Ishikawa (cell line): ENCODE data around the gene CCNB2.

Experiments
- CEBPB ChIP-seq: IDR thresholded peaks from 2 replicates; pipeline ENCODE4 v1.6.1; 2012
- CREB1 ChIP-seq: IDR thresholded peaks from 2 replicates; pipeline ENCODE4 v1.6.1; 2012; ENCODE audit warnings: low read depth
- EGR1 ChIP-seq: IDR thresholded peaks from 2 replicates; pipeline ENCODE4 v1.6.1; 2012
- EP300 ChIP-seq: IDR thresholded peaks from 2 replicates; pipeline ENCODE4 v1.6.1; 2012; ENCODE audit warnings: borderline replicate concordance
- FOXM1 ChIP-seq: IDR thresholded peaks from 2 replicates; pipeline ENCODE4 v1.6.1; 2012; ENCODE audit warnings: low read depth, borderline replicate concordance
- NFIC ChIP-seq: IDR thresholded peaks from 2 replicates; pipeline ENCODE4 v1.6.1; 2012
- RAD21 ChIP-seq: IDR thresholded peaks from 2 replicates; pipeline ENCODE4 v1.6.1; 2012; ENCODE audit warnings: low read depth
- REST ChIP-seq: IDR thresholded peaks from 2 replicates; pipeline ENCODE4 v1.6.1; 2012; ENCODE audit warnings: low read depth, mild to moderate bottlenecking
- TAF1 ChIP-seq: IDR thresholded peaks from 2 replicates; pipeline ENCODE4 v1.6.1; 2012; ENCODE audit warnings: low read depth, mild to moderate bottlenecking
- TCF12 ChIP-seq: IDR thresholded peaks from 2 replicates; pipeline ENCODE4 v1.6.1; 2012; ENCODE audit warnings: low read depth
- TEAD4 ChIP-seq: IDR thresholded peaks from 2 replicates; pipeline ENCODE4 v1.6.1; 2012
- USF1 ChIP-seq: IDR thresholded peaks from 2 replicates; pipeline ENCODE4 v1.6.1; 2012
- YY1 ChIP-seq: IDR thresholded peaks from 2 replicates; pipeline ENCODE4 v1.6.1; 2012; ENCODE audit warnings: low read depth
- ZBTB7A ChIP-seq: IDR thresholded peaks from 2 replicates; pipeline ENCODE4 v1.6.1; 2012; ENCODE audit warnings: low read depth
- TF ChIP-seq, protein P1 (sequence below): IDR thresholded peaks from 2 replicates; pipeline ENCODE4 v1.6.1; 2012

Gene CCNB2

DNA sequence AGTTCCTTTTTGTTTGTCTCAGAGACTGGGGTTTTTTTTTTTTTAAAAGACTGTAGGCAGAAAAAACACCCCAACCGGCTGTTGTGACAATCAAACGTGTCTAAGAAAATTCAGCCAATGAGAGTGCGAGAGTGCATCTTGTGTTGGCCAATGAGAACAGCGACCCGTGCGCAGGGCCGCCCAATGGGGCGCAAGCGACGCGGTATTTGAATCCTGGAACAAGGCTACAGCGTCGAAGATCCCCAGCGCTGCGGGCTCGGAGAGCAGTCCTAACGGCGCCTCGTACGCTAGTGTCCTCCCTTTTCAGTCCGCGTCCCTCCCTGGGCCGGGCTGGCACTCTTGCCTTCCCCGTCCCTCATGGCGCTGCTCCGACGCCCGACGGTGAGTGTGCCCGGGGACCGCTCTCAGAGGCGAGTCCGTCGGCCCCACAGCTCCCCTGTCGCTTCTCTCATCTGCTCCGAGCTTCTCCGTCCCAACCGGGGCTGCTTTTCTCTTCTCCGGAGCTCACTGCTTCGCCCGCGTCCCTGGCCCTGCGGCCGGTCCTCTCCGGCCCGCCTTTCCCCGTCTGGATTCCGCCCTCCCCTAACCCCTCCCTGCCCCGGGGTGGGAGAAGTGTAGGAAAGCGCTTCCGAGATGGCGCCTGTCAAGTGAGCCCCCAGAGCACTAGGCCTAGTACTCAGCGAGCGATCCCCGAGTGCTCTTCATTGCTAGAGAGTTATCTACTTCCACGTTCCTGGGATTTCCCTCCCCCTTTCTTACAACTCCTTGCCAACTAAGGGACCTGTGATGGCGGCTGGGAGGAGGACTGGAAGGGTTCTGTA is at the start of gene CCNB2:
Gene CCNB2, plus strand, starts transcription at position 235 of the 821 bp plus-strand sequence. Its CDS starts 123 bp downstream, at position 358.
- TF ChIP-seq ZBTB7A (0 out of 2 replicates have a peak, but pooled peaks have one; percentile 18), CEBPB (no peak), TAF1 (peak; percentile 89), EGR1 (no peak), USF1 (peak; percentile 81), YY1 (peak; percentile 79; the same call in 1 of the 2 replicates), TEAD4 (0 out of 2 replicates have a peak, but pooled peaks have one; percentile 29), RAD21 (no peak), NFIC (no peak; the same call in none of the 2 replicates), TCF12 (peak; percentile 62), FOXM1 (peak; percentile 99), CREB1 (peak; percentile 46; the same call in 1 of the 2 replicates), REST (peak; percentile 37; the same call in 1 of the 2 replicates), EP300 (peak; percentile 11; the same call in 1 of the 2 replicates)
- TF ChIP-seq, protein P1, sequence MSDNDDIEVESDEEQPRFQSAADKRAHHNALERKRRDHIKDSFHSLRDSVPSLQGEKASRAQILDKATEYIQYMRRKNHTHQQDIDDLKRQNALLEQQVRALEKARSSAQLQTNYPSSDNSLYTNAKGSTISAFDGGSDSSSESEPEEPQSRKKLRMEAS, result peak; percentile 89

DNA sequence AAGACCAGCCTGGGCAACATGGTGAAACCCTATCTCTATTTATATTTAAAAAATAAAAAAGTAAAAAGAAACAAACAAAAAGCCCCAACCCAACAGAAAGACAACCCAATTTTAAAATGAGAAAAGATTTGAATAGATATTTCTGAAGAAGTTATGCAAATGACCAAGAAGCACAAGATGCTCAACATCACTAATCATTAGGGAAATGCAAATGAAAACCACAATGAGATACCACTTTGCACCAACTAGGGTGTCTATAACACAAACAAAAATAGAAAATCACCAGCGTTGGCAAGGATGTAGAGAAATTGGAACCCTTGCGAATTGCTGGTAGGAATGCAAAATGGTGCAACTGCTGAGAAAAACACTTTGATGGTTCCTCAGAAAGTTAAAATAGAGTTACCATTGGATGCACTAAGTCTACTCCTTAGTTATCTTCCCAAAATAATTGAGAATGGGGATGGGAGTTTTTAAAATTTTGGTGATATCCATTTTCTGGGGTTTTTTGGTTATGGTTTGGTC is 45.8 kb upstream of the CCNB2 start:
- TF ChIP-seq CEBPB, result no peak
- TF ChIP-seq TAF1, result no peak
- TF ChIP-seq EGR1, result no peak
- no peak for TF ChIP-seq RAD21
- TF ChIP-seq TCF12, result no peak
- TF ChIP-seq USF1, result no peak
- TF ChIP-seq EP300, result no peak
- no peak for TF ChIP-seq REST
- no peak for TF ChIP-seq YY1
- no peak for TF ChIP-seq TEAD4
- no peak for TF ChIP-seq NFIC
- TF ChIP-seq, protein P1, result no peak
- TF ChIP-seq ZBTB7A, result no peak
- TF ChIP-seq CREB1, result no peak
- TF ChIP-seq FOXM1, result no peak

GRCh38 chr15:59060348-59060747 is 44.6 kb upstream of the CCNB2 start:
- no peak for TF ChIP-seq CREB1
- no peak for TF ChIP-seq TCF12
- TF ChIP-seq USF1, result no peak
- no peak for TF ChIP-seq YY1
- no peak for TF ChIP-seq TEAD4
- TF ChIP-seq NFIC, result no peak
- no peak for TF ChIP-seq EGR1
- no peak for TF ChIP-seq CEBPB
- no peak for TF ChIP-seq ZBTB7A
- TF ChIP-seq, protein P1, result no peak
- no peak for TF ChIP-seq TAF1
- TF ChIP-seq RAD21, result no peak
- TF ChIP-seq REST, result no peak
- TF ChIP-seq EP300, result no peak
- no peak for TF ChIP-seq FOXM1
